Smooth muscle cell of the umbilical artery (primary cell): Measurements from ENCODE around the gene NEIL1. TPM values are rescaled to one million over a fixed set of nuclear protein-coding genes. Genes with fewer than 3 reads are reported as not detected.

Experiments used
- total RNA-seq: library from RNA; depleted of rRNA; stranded (reverse); fragments of >200 nt; gene quantifications from 2 replicates; pipeline ENCODE4 v1.2.3, GENCODE V29; 2014

NEIL1 gene, protein sequence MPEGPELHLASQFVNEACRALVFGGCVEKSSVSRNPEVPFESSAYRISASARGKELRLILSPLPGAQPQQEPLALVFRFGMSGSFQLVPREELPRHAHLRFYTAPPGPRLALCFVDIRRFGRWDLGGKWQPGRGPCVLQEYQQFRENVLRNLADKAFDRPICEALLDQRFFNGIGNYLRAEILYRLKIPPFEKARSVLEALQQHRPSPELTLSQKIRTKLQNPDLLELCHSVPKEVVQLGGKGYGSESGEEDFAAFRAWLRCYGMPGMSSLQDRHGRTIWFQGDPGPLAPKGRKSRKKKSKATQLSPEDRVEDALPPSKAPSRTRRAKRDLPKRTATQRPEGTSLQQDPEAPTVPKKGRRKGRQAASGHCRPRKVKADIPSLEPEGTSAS
- total RNA-seq = 2.7 and 5.5 TPM in 2 replicates

DNA sequence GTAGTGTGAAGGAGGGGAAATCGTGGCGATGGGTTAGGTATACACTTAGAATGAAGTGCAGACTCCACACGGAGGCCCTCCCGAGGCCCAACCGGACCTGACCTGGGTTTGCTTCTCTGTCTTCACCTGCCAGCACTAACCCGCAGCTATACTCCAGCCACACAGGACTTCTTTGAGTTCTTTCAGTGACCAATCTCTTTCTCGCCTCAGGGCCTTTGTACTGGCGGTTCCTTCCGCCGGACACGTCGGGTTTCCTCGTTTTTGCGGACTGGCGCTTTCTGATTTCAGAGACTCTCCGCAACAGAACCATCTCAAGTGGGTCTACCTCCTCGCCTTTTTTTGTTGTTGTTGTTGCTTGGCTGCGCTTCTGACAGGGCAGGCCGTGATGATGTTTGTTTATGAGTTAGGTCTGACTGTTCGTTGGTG is at the start of gene NEIL1:
NEIL1 (plus strand) TSS at position 244 of the 426 bp plus-strand sequence. CDS start 1,867 bp downstream, outside the sequence.

DNA sequence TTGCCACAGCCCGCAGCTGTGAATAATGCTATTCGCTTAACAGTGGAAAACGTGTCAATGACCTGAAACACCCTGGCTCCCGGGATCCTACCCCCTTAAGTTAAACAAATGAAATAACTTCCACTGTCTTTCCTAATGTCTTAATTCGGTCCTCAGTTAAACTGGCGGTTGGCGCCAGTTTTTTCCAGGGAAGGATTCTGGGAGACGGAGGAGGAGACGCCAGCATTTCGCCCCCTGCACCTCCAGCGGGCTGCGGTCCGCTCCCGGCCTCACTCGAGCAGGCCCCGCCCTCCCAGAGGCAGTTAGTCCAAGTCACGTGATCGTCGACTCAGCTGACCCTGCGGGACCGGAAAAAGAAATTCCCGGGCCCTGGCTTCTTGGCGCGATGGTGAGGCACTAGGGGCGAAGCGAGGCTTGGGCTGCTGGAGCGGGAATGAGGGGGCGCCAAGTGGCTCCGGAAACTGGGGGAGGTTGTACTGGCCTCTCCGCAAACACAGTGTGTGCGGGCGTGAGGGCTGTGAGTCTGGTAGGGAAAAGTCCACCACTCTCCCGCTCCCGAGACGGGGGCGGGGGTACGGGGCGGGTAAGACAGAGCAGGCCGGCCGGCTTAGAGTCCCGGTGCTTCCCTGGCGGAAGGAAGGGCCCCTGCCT is 11.0 kb upstream of the NEIL1 start, which contains the start of gene COMMD4:
COMMD4 (plus strand) TSS at position 359 of the 651 bp plus-strand sequence; CDS start at position 386, 27 bp downstream.

DNA sequence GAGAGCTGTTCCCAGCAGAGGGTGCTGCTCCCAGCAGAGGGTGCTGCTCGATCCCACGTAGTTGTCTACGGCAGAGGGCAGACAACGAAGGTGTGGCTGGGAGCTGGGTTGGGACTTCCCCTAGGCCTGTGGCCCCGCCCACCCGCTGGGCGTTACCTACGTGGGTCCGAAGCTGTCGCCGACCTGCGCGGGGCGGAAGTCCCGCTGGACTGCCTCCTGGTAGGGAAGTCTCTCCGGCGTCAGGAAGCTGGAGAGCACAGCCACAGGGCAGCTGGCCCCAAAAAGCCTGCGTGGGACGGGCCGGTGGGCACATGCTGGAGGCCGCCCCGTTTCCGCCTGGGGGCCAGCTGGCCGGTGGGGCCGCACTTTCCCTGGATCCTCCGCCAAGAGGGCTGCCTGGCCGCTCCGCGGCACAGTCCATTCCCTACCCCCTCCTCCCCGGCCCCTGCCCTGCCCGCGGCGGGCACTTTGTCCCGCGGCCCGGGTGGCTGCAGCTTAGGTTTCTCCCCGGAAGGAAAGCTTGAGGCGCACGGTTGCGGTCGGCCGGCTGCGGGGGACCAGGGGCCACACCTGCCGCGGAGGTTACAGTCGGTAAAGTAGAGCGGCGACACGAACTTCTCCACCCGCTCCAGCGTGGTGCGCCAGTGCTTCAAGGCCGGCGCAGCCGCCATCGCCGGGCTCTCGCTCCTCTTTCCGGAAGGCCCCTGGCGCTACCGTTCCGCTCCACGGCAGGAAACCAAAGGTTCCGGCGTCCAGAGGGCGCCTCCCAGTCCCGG is 21.3 kb downstream of the NEIL1 start, which contains the start of gene MAN2C1:
MAN2C1 (minus strand) TSS at position 695 of the 776 bp plus-strand sequence; CDS start at position 671, 24 bp downstream.

Other genes starting within 250 kb of the NEIL1 start
- 2.7 and 6.4 TPM in 2 replicates for gene C15orf39, start 145.2 kb upstream of the NEIL1 start, total RNA-seq
- gene GOLGA6C, start 88.7 kb upstream of the NEIL1 start, total RNA-seq = not detected in 2 replicates
- 0.05 TPM in 1 of 2 replicates, not detected in the other for gene GOLGA6D, start 64.2 kb upstream of the NEIL1 start, total RNA-seq
- gene COMMD4, start 11.0 kb upstream of the NEIL1 start, total RNA-seq = 36.5 and 39.5 TPM in 2 replicates
- 135 and 143 TPM in 2 replicates for gene MAN2C1, start 21.6 kb downstream of the NEIL1 start, total RNA-seq
- 18.4 and 27.6 TPM in 2 replicates for gene SIN3A, start 104.7 kb downstream of the NEIL1 start, total RNA-seq
- gene PTPN9, start 232.3 kb downstream of the NEIL1 start, total RNA-seq = 16.6 and 26.1 TPM in 2 replicates